Thyroid gland (tissue), 4 donors: ENCODE data around the gene FRRS1L. TPM values are rescaled to one million over a fixed set of nuclear protein-coding genes. Genes with fewer than 3 reads are reported as not detected.

Experiments used
- DNase-seq, 2 donors: peaks; one replicate each; pipeline ENCODE4 v3.0.0-alpha.2; 2019
- H3K27ac ChIP-seq, 3 donors: fragments of 200-600 bp; sonication (generic); 1 replicate in 2 of 3; 2 replicates in 1 of 3; pipeline ENCODE4 v1.5.1; 2016 to 2019; ENCODE audit warnings: mild to moderate bottlenecking in 1 of 3, moderate library complexity in 1 of 3
- H3K27me3 ChIP-seq: fragments of 200-600 bp; sonication (generic); one replicate; pipeline ENCODE4 v1.5.1; 2019
- H3K36me3 ChIP-seq, 2 donors: fragments of 200-600 bp; sonication (generic); one replicate each; pipeline ENCODE4 v1.5.1; 2016 to 2019
- H3K4me1 ChIP-seq, 2 donors: fragments of 200-600 bp; sonication (generic); one replicate each; pipeline ENCODE4 v1.5.1; 2017 to 2019
- H3K4me3 ChIP-seq, 3 donors: fragments of 200-600 bp; sonication (generic); replicated peaks in 1 of 3; 1 replicate in 2 of 3; 2 replicates in 1 of 3; pipeline ENCODE4 v1.5.1; 2016; ENCODE audit warnings: mild to moderate bottlenecking in 1 of 3
- H3K9me3 ChIP-seq: fragments of 200-600 bp; sonication (generic); one replicate; pipeline ENCODE4 v1.5.1; 2017
- POLR2A ChIP-seq, 2 donors: fragments of 450-650 bp; IDR thresholded peaks; one replicate each; pipeline ENCODE4 v1.6.1; 2017; ENCODE audit warnings: antibody characterized with exemption in 2 of 2, mild to moderate bottlenecking in 2 of 2, moderate library complexity in 1 of 2
- WGBS, 2 donors: methylation state at CpG; one replicate each; pipeline ENCODE4 v1.1.5; 2017; 5-methylcytosine and 5-hydroxymethylcytosine counted together
- intact Hi-C: fragments of 100-400 bp; cut with DNase I; formaldehyde crosslinking; loops from one replicate; pipeline ENCODE4 v1.15.1; 2023
- total RNA-seq, 4 donors: library from RNA; depleted of rRNA; stranded (reverse); fragments of >200 nt; gene quantifications; one replicate each; pipeline ENCODE4 v1.2.3, GENCODE V29; 2016
- TF ChIP-seq, protein P1 (sequence below), 6 experiments: fragments of 200-600 bp in 3 of 6; fragments of 450-650 bp in 3 of 6; sonication (generic) in 3 of 6; IDR thresholded peaks; one replicate each; pipeline ENCODE4 v1.5.1; 2016 to 2019; ENCODE audit warnings: antibody characterized with exemption in 6 of 6, mild to moderate bottlenecking in 2 of 6, inconsistent platforms in 1 of 6, moderate library complexity in 1 of 6

FRRS1L gene, protein sequence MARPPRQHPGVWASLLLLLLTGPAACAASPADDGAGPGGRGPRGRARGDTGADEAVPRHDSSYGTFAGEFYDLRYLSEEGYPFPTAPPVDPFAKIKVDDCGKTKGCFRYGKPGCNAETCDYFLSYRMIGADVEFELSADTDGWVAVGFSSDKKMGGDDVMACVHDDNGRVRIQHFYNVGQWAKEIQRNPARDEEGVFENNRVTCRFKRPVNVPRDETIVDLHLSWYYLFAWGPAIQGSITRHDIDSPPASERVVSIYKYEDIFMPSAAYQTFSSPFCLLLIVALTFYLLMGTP
- 10 to 100 TPM in 1 of 4 donors, 1 to 10 TPM in 1, under 1 TPM in 2; 0.33 to 11.2 (median 1.4) TPM for total RNA-seq

DNA sequence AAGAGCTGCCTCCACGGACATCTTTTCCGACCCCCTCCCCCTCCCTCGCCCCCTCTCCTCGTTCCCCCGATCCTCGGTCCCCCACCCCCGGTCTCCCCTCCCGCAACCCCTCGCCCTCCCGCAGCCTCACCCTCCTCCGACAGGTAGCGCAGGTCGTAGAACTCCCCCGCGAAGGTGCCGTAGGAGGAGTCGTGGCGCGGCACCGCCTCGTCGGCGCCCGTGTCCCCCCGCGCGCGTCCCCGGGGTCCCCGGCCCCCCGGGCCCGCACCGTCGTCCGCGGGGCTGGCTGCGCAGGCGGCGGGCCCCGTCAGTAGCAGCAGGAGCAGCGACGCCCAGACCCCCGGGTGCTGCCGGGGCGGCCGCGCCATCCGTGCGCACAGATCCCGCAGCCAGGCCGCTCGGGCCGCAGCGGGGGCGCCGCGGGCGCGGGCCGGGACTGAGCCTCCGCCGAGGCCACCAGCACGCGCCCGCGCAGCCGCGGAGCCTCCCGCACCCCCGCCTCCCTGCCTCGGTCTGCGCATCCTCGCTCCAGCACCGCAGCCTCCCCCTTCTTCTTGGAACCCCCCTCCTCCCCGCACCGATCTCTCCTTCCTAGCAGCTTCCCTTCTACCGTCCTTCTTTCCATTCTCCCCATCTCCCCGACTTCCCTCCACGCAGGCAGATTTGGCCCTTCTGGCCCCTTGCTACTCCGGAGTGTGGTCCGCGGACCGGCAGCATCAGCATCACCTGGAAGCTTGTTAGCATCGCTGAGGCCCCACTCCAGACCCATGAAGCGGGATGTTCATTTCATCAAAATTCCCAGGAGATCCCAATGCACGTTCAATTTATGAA lies at the start of gene FRRS1L:
Gene FRRS1L, minus strand, starts transcription at position 479 of the 831 bp plus-strand sequence. Its CDS starts 111 bp downstream, at position 368.
- no peaks in the 10 kb centered on the region for H3K36me3 ChIP-seq
- no peaks in the 10 kb centered on the region for H3K9me3 ChIP-seq
- H3K27ac ChIP-seq, result no peak within 1 kb of the TSS
- H3K4me3 ChIP-seq, result no peak within 1 kb of the TSS
- no peaks in the 10 kb centered on the region for H3K4me1 ChIP-seq
- H3K27me3 ChIP-seq, result peaks cover 4% of the 10 kb centered on the region
- DNase-seq, result peak in 1 of 2 donors; percentile 13
- TF ChIP-seq, protein P1, sequence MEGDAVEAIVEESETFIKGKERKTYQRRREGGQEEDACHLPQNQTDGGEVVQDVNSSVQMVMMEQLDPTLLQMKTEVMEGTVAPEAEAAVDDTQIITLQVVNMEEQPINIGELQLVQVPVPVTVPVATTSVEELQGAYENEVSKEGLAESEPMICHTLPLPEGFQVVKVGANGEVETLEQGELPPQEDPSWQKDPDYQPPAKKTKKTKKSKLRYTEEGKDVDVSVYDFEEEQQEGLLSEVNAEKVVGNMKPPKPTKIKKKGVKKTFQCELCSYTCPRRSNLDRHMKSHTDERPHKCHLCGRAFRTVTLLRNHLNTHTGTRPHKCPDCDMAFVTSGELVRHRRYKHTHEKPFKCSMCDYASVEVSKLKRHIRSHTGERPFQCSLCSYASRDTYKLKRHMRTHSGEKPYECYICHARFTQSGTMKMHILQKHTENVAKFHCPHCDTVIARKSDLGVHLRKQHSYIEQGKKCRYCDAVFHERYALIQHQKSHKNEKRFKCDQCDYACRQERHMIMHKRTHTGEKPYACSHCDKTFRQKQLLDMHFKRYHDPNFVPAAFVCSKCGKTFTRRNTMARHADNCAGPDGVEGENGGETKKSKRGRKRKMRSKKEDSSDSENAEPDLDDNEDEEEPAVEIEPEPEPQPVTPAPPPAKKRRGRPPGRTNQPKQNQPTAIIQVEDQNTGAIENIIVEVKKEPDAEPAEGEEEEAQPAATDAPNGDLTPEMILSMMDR (IDR thresholded peaks at IDR 0.05), result no peak
- no peak for TF ChIP-seq POLR2A (IDR thresholded peaks at IDR 0.05)
- intact Hi-C loops, result no loop called here
- 11 to 12% methylated on average over 36 to 39 of the region's 86 CpGs for WGBS, 2 donors

DNA sequence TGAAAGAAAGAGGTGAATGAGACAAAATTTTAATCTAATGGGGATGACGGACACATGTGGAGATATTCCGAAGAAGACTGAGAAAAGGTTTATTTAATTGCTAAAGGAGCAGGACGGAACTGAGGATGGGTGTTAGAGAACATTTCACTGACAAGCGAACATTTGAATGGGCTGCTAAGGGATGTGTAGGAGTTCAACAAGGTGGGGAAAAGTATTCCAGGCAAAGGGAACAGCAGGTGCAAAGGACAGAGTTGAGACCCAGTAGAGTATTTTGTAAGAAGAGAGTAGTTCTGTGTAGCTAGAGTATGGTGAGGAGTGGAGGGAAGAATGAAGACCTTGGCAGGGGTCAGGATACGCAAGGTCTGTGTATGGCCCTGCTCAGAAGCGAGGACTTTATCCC lies 47.4 kb upstream of the FRRS1L start:
- no peak for DNase-seq
- Histone ChIP-seq H3K27ac (no peak overlapping the region), H3K27me3 (no peaks in the 10 kb centered on the region), H3K4me3 (no peak overlapping the region), H3K4me1 (no peaks in the 10 kb centered on the region), H3K36me3 (no peaks in the 10 kb centered on the region), H3K9me3 (no peaks in the 10 kb centered on the region)
- no peak for TF ChIP-seq POLR2A (IDR thresholded peaks at IDR 0.05)
- TF ChIP-seq, protein P1 (IDR thresholded peaks at IDR 0.05), result no peak
- WGBS, 2 donors, result 95% methylated on average over 6 of the region's 6 CpGs
- intact Hi-C loops, result no loop called here

DNA sequence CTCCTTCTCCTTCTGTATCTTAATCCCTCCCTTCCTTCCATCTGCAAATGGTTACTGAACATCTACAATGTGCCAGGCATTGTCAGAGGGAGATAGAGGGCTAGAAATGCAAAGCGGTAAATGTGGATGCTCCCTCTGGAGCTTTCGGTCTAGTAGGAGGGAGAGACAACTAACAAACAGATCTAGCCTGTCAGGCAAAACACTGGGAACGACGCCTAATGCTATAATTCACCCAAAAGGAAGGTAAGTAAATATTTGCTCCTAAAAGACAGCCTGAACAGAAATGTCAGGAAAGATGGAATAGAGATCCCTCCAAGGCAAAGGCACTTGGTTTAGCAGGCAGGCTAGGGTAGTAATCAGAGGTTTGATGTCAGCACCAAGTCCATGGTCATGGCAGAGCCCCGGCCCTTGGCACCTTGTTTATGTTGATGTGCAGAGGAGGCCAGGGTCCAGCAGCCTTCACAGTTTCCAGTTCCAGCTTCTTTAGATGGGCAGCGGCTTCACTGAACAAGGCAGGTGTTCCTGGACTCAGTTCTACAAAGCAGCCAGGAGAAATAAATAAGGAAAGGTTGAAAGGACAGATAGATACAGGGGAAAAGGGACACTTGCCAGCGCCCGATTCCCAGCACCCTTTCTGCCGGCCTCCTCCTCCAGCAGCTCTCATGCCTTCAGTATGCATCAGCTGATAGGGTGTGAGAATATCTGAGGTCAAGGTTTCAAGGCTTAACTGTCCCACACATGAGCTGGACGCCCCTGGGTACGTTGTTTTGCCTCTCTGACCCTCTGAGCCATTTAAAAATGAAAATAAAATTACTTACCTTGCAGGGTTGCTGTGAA lies 46.5 kb upstream of the FRRS1L start:
- Histone ChIP-seq H3K9me3 (no peaks in the 10 kb centered on the region), H3K4me3 (no peak overlapping the region), H3K4me1 (no peaks in the 10 kb centered on the region), H3K36me3 (no peaks in the 10 kb centered on the region), H3K27me3 (no peaks in the 10 kb centered on the region), H3K27ac (no peak overlapping the region)
- WGBS, 2 donors, result 86 to 91% methylated on average over 11 of the region's 11 CpGs
- no peak for DNase-seq
- intact Hi-C loops, result no loop called here
- TF ChIP-seq POLR2A (IDR thresholded peaks at IDR 0.05), result no peak
- TF ChIP-seq, protein P1 (IDR thresholded peaks at IDR 0.05), result no peak

DNA sequence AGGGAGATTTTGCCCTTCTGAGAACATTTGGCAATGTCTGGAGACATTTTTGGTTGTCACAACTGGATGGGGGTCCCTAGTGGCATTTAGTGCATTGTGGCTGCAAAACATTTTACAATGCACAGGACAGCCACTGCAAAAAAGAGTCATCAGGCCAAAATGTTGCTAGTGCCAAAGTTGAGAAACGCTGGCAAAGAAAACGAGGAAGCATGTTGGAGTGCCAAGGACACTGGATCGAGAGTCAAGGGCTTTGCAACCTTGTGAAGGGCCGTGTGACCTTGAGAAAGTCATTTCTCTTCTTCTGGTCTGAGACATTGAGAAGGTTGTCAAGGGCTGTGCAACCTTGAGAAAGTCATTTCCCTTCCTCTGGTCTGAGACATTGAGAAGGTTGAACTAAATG lies 45.7 kb upstream of the FRRS1L start:
- intact Hi-C loops, result no loop called here
- H3K27me3 ChIP-seq, result no peaks in the 10 kb centered on the region
- no peaks in the 10 kb centered on the region for H3K36me3 ChIP-seq
- H3K27ac ChIP-seq, result no peak overlapping the region
- no peaks in the 10 kb centered on the region for H3K9me3 ChIP-seq
- no peak for DNase-seq
- no peaks in the 10 kb centered on the region for H3K4me1 ChIP-seq
- H3K4me3 ChIP-seq, result no peak overlapping the region
- WGBS, 2 donors, result 41 to 53% methylated on average over 4 of the region's 4 CpGs
- TF ChIP-seq POLR2A (IDR thresholded peaks at IDR 0.05), result no peak
- TF ChIP-seq, protein P1 (IDR thresholded peaks at IDR 0.05), result no peak
